Activated CD8-positive, alpha-beta memory T cell treated with anti-CD3 and anti-CD28 coated beads, Interleukin-2, amount 50 U/mL, for 1 hour (primary cell): ENCODE results near the gene BBS9.

ENCODE experiments used
- DNase-seq: peaks from one replicate; pipeline ENCODE4 v3.0.0-alpha.2; 2020; ENCODE audit errors: extremely low read depth

BBS9 gene

GRCh38 chr7:33356336-33356735, 227.0 kb downstream of the BBS9 start:
- no peak for DNase-seq

GRCh38 chr7:33357846-33358245, 228.5 kb downstream of the BBS9 start:
- DNase-seq, result no peak

- DNase-seq, result no peak
Observed at GRCh38 chr7:33369888-33370287, 240.5 kb downstream of the BBS9 start.

GRCh38 chr7:33373195-33373594, 243.8 kb downstream of the BBS9 start:
- DNase-seq, result no peak

GRCh38 chr7:33379891-33380525, 250.6 kb downstream of the BBS9 start:
- no peak for DNase-seq

GRCh38 chr7:33388332-33388731, 259.0 kb downstream of the BBS9 start:
- DNase-seq, result no peak

GRCh38 chr7:33392148-33392547, 262.8 kb downstream of the BBS9 start:
- no peak for DNase-seq

- DNase-seq, result no peak
Observed at GRCh38 chr7:33393770-33394169, 264.4 kb downstream of the BBS9 start.

- DNase-seq, result no peak
Observed at GRCh38 chr7:33395340-33395739, 266.0 kb downstream of the BBS9 start.

GRCh38 chr7:33399528-33400213, 270.3 kb downstream of the BBS9 start:
- DNase-seq, result no peak

- no peak for DNase-seq
Observed at GRCh38 chr7:33400214-33400538, 270.8 kb downstream of the BBS9 start.

GRCh38 chr7:33410266-33410665, 280.9 kb downstream of the BBS9 start:
- DNase-seq, result no peak

GRCh38 chr7:33411020-33411419, 281.7 kb downstream of the BBS9 start:
- no peak for DNase-seq

GRCh38 chr7:33412331-33412730, 283.0 kb downstream of the BBS9 start:
- DNase-seq, result no peak

GRCh38 chr7:33418251-33418701, 288.9 kb downstream of the BBS9 start:
- DNase-seq, result no peak

- DNase-seq, result no peak
Observed at GRCh38 chr7:33420311-33420940, 291.1 kb downstream of the BBS9 start.

- no peak for DNase-seq
Observed at GRCh38 chr7:33421429-33421828, 292.1 kb downstream of the BBS9 start.

- DNase-seq, result no peak
Observed at GRCh38 chr7:33422141-33422540, 292.8 kb downstream of the BBS9 start.

- DNase-seq, result no peak
Observed at GRCh38 chr7:33422825-33423645, 293.7 kb downstream of the BBS9 start.

- no peak for DNase-seq
Observed at GRCh38 chr7:33423646-33424020, 294.3 kb downstream of the BBS9 start.

GRCh38 chr7:33425395-33425794, 296.0 kb downstream of the BBS9 start:
- no peak for DNase-seq

GRCh38 chr7:33425929-33426678, 296.7 kb downstream of the BBS9 start:
- no peak for DNase-seq
